ENCODE data around the gene MACF1. TPM values are rescaled to one million over a fixed set of nuclear protein-coding genes. Genes with fewer than 3 reads are reported as not detected.

MACF1 gene
- total and polyA plus RNA-seq, 2 of the 13 experiments (the other 11 are each of a cell fraction or from before 2014, with no cell fraction given), result 36.7 to 65.4 TPM

- FAIRE-seq (no peak), DNase-seq (ENCODE audit: low spot score) (no peak), ATAC-seq (peak; percentile 17)
- H3K4me3 ChIP-seq (replicated peaks in 1 of 3; ENCODE audit: insufficient read depth in 1 of 3, low read depth in 2 of 3, low read length in 3 of 3), result no peak overlapping the region
- H3K9me3 ChIP-seq (ENCODE audit: low read length), result no peaks in the 10 kb centered on the region
- POLR2A ChIA-PET, result no interaction called here
- peak; percentile 26; the same call in 1 of the 2 replicates for TF ChIP-seq POLR2G (IDR thresholded peaks at IDR 0.05; ENCODE audit: low read depth, low read length)
- peak; percentile 0 for TF ChIP-seq RBM22 (optimal IDR thresholded peaks at IDR 0.05; ENCODE audit: low read length)
- TF ChIP-seq RAD51 (IDR thresholded peaks at IDR 0.05; ENCODE audit: borderline replicate concordance), result no peak
- no peak for TF ChIP-seq BRD4 (CRISPR knock-in tag; IDR thresholded peaks at IDR 0.05)
- peaks cover 5 to 30% of the 10 kb centered on the region in 2 experiments; a peak in 4 of 5 replicates for H3K27me3 ChIP-seq (ENCODE audit: control insufficient read depth in 1 of 2, insufficient read depth in 2 of 2, low read length in 2 of 2)
- WGBS (ENCODE audit: low lambda C conversion rate), result 76% methylated on average over 13 of the region's 13 CpGs
- in situ Hi-C loops (cut with HindIII; ENCODE audit: extremely low pct_ligation_motif_present, low pct_unique_long_range_greater_than_20kb), result loop anchor here (5.0 kb wide), 1 partner anchor 48 kb away; no protein-coding TSS in a partner anchor
- H3K79me2 ChIP-seq (ENCODE audit: insufficient read depth, low read length), result no peaks in the 10 kb centered on the region
- CTCF ChIA-PET (ENCODE audit: low intra/inter-chr PET ratio, low total read pairs), result no interaction called here
- no peak overlapping the region for H3K4me2 ChIP-seq (ENCODE audit: low read depth, low read length)
- H4K20me1 ChIP-seq (ENCODE audit: insufficient read depth, low read length), result no peaks in the 10 kb centered on the region
- intact Hi-C loops (cut with micrococcal nuclease; ENCODE audit: unreplicated experiment), result no loop called here
- no peak overlapping the region for H3K9ac ChIP-seq (ENCODE audit: insufficient read depth, low read depth, low read length)
- H2AFZ ChIP-seq (ENCODE audit: low read length), result no peak overlapping the region
- no peak overlapping the region for H3K27ac ChIP-seq (ENCODE audit: extremely low read length, insufficient read depth, low read length)
- BruUV-seq (replicated peaks), result no TSS peak
- peaks cover 12 to 16% of the 10 kb centered on the region in 2 experiments; a peak in 4 of 5 replicates for H3K36me3 ChIP-seq (replicated peaks in 1 of 2; ENCODE audit: control insufficient read depth in 1 of 2, insufficient read depth in 2 of 2, low read length in 2 of 2)
- peaks cover 12% of the 10 kb centered on the region; the same call in 1 of the 2 replicates for H3K4me1 ChIP-seq (ENCODE audit: insufficient read depth, low read length)
Measured at GRCh38 chr1:39489567-39490239, 285.2 kb downstream of the MACF1 start.

GRCh38 chr1:39490596-39491145 is 286.2 kb downstream of the MACF1 start:
- Histone ChIP-seq H3K27me3 (ENCODE audit: control insufficient read depth in 1 of 2, insufficient read depth in 2 of 2, low read length in 2 of 2) (peaks cover 5 to 30% of the 10 kb centered on the region in 2 experiments; a peak in 4 of 5 replicates), H2AFZ (ENCODE audit: low read length) (no peak overlapping the region), H3K4me3 (replicated peaks in 1 of 3; ENCODE audit: insufficient read depth in 1 of 3, low read depth in 2 of 3, low read length in 3 of 3) (peak overlapping the region; percentile 12 to 66 (median 44); a peak in 4 of 6 replicates), H3K36me3 (replicated peaks in 1 of 2; ENCODE audit: control insufficient read depth in 1 of 2, insufficient read depth in 2 of 2, low read length in 2 of 2) (peaks cover 4 to 6% of the 10 kb centered on the region in 2 experiments; a peak in 3 of 5 replicates), H4K20me1 (ENCODE audit: insufficient read depth, low read length) (no peaks in the 10 kb centered on the region), H3K27ac (ENCODE audit: extremely low read length, insufficient read depth, low read length) (no peak overlapping the region), H3K4me2 (ENCODE audit: low read depth, low read length) (peak overlapping the region; percentile 87), H3K4me1 (ENCODE audit: insufficient read depth, low read length) (peaks cover 12% of the 10 kb centered on the region; the same call in 1 of the 2 replicates), H3K79me2 (ENCODE audit: insufficient read depth, low read length) (no peaks in the 10 kb centered on the region), H3K9ac (ENCODE audit: insufficient read depth, low read depth, low read length) (peak overlapping the region; percentile 34), H3K9me3 (ENCODE audit: low read length) (no peaks in the 10 kb centered on the region)
- BruUV-seq (replicated peaks), result no TSS peak
- CTCF ChIA-PET (ENCODE audit: low intra/inter-chr PET ratio, low total read pairs), result no interaction called here
- POLR2A ChIA-PET, result no interaction called here
- 59% methylated on average over 15 of the region's 32 CpGs for WGBS (ENCODE audit: low lambda C conversion rate)
- FAIRE-seq, result no peak
- no peak for DNase-seq (ENCODE audit: low spot score)
- TF ChIP-seq ZNF17 (CRISPR knock-in tag; IDR thresholded peaks at IDR 0.05) (0 out of 2 replicates have a peak, but pooled peaks have one; percentile 36), AGO2 (optimal IDR thresholded peaks at IDR 0.05; ENCODE audit: low read depth, low read length) (peak; percentile 17), ZFP37 (CRISPR knock-in tag; IDR thresholded peaks at IDR 0.05; ENCODE audit: borderline replicate concordance) (no peak), ZSCAN20 (CRISPR knock-in tag; IDR thresholded peaks at IDR 0.05; ENCODE audit: borderline replicate concordance) (no peak)
- TF ChIP-seq, protein P1, sequence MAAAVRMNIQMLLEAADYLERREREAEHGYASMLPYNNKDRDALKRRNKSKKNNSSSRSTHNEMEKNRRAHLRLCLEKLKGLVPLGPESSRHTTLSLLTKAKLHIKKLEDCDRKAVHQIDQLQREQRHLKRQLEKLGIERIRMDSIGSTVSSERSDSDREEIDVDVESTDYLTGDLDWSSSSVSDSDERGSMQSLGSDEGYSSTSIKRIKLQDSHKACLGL (CRISPR knock-in tag; IDR thresholded peaks at IDR 0.05), result peak; percentile 0; the same call in 1 of the 2 replicates
- intact Hi-C loops (cut with micrococcal nuclease; ENCODE audit: unreplicated experiment), result no loop called here
- in situ Hi-C loops (cut with HindIII; ENCODE audit: extremely low pct_ligation_motif_present, low pct_unique_long_range_greater_than_20kb), result no loop called here
- peak; percentile 20 for ATAC-seq

All from HepG2 (cell line).